Measurements from ENCODE around the gene LCE6A.

LCE6A gene

GRCh38 chr1:152842556-152842955, at the start of gene LCE6A:
TSS of gene LCE6A (plus strand) at chr1:152842856. CDS start at chr1:152843521, 665 bp downstream.
- DNase-seq (ENCODE audit: low read depth): no peak
- H3K4me3 ChIP-seq (ENCODE audit: low read depth, low read length): no peak within 1 kb of the TSS
- no peak for TF ChIP-seq MAX (IDR thresholded peaks at IDR 0.05; ENCODE audit: low read depth, low read length)
- no peak for TF ChIP-seq POLR2A (IDR thresholded peaks at IDR 0.05; ENCODE audit: extremely low read depth, insufficient read length)
- TF ChIP-seq CTCF (IDR thresholded peaks at IDR 0.05; ENCODE audit: low read depth, low read length): no peak
- no peak for TF ChIP-seq MYC (IDR thresholded peaks at IDR 0.05; ENCODE audit: low read depth, low read length)

GRCh38 chr1:152795686-152796085, 47.0 kb upstream of the LCE6A start:
- TF ChIP-seq MAX (IDR thresholded peaks at IDR 0.05; ENCODE audit: low read depth, low read length) (no peak), CTCF (IDR thresholded peaks at IDR 0.05; ENCODE audit: low read depth, low read length) (no peak), POLR2A (IDR thresholded peaks at IDR 0.05; ENCODE audit: extremely low read depth, insufficient read length) (no peak), MYC (IDR thresholded peaks at IDR 0.05; ENCODE audit: low read depth, low read length) (no peak)
- no peak for DNase-seq (ENCODE audit: low read depth)
- H3K4me3 ChIP-seq (ENCODE audit: low read depth, low read length): no peak overlapping the region

GRCh38 chr1:152796421-152796820, 46.2 kb upstream of the LCE6A start, which contains the start of gene LCE1D:
TSS of gene LCE1D (plus strand) at chr1:152796721. CDS start at chr1:152797795, 1,074 bp downstream.
- DNase-seq (ENCODE audit: low read depth): no peak
- no peak within 1 kb of the TSS for H3K4me3 ChIP-seq (ENCODE audit: low read depth, low read length)
- TF ChIP-seq MYC (IDR thresholded peaks at IDR 0.05; ENCODE audit: low read depth, low read length) (no peak), MAX (IDR thresholded peaks at IDR 0.05; ENCODE audit: low read depth, low read length) (no peak), CTCF (IDR thresholded peaks at IDR 0.05; ENCODE audit: low read depth, low read length) (no peak), POLR2A (IDR thresholded peaks at IDR 0.05; ENCODE audit: extremely low read depth, insufficient read length) (no peak)

GRCh38 chr1:152801333-152801732, 41.3 kb upstream of the LCE6A start:
- no peak for TF ChIP-seq CTCF (IDR thresholded peaks at IDR 0.05; ENCODE audit: low read depth, low read length)
- no peak for TF ChIP-seq POLR2A (IDR thresholded peaks at IDR 0.05; ENCODE audit: extremely low read depth, insufficient read length)
- no peak for TF ChIP-seq MYC (IDR thresholded peaks at IDR 0.05; ENCODE audit: low read depth, low read length)
- TF ChIP-seq MAX (IDR thresholded peaks at IDR 0.05; ENCODE audit: low read depth, low read length): no peak
- H3K4me3 ChIP-seq (ENCODE audit: low read depth, low read length): no peak overlapping the region
- no peak for DNase-seq (ENCODE audit: low read depth)

- no peak within 1 kb of the TSS for H3K4me3 ChIP-seq (ENCODE audit: low read depth, low read length)
- TF ChIP-seq MYC (IDR thresholded peaks at IDR 0.05; ENCODE audit: low read depth, low read length) (no peak), CTCF (IDR thresholded peaks at IDR 0.05; ENCODE audit: low read depth, low read length) (no peak), POLR2A (IDR thresholded peaks at IDR 0.05; ENCODE audit: extremely low read depth, insufficient read length) (no peak), MAX (IDR thresholded peaks at IDR 0.05; ENCODE audit: low read depth, low read length) (no peak)
These were observed 36.1 kb upstream of the LCE6A start, which contains the start of gene LCE1C for GRCh38 chr1:152806576-152806975. TSS of gene LCE1C (minus strand) at chr1:152806651. CDS start at chr1:152805478, 1,173 bp downstream.

More at GRCh38 chr1:152806576-152806975, 36.1 kb upstream of the LCE6A start, which contains the start of gene LCE1C:
- no peak for DNase-seq (ENCODE audit: low read depth)

Measured in NB4 (cell line).